Panc1 (cell line): ENCODE data around the gene EVI5. TPM values are rescaled to one million over a fixed set of nuclear protein-coding genes. Genes with fewer than 3 reads are reported as not detected.

Experiments used
- ATAC-seq: fragments of 200-7000 bp; cut with Tn5 transposase; 2 replicates; pipeline ENCODE4 v1.9.1; 2020; ENCODE audit warnings: mild to moderate bottlenecking, moderate library complexity
- BruUV-seq: library from RNA; stranded (reverse); fragments of 400-500 nt; replicated peaks from 2 replicates; lab custom pipeline; 2021; lab: Mats Ljungman, UMichigan
- CTCF ChIA-PET: fragments of 300-600 bp; sonication (Branson Sonifier 250); formaldehyde crosslinking; loops from one replicate; lab custom pipeline; 2022; ENCODE audit warnings: antibody characterized with exemption; lab: Charles Lee
- POLR2A ChIA-PET: fragments of 300-600 bp; sonication (Branson Sonifier 250); formaldehyde crosslinking; loops from one replicate; lab custom pipeline; 2022; ENCODE audit warnings: antibody characterized with exemption; lab: Charles Lee
- DNase-seq: peaks from one replicate; pipeline ENCODE4 v3.0.0-alpha.2; 2010; ENCODE audit warnings: low read depth, low spot score
- H3K27ac ChIP-seq: 2 replicates; pipeline ENCODE4 v1.5.1; 2011; ENCODE audit warnings: mild to moderate bottlenecking, low read length, inconsistent platforms
- H3K27me3 ChIP-seq: fragments of 200-500 bp; sonication (Bioruptor generic); 2 replicates; pipeline ENCODE4 v1.6.0; 2014; ENCODE audit warnings: low read length, inconsistent platforms; ENCODE audit not compliant: control insufficient read depth, insufficient read depth
- H3K36me3 ChIP-seq: fragments of 200-500 bp; sonication (Bioruptor generic); 2 replicates; pipeline ENCODE4 v1.5.1; 2014; ENCODE audit warnings: inconsistent platforms, mild to moderate bottlenecking, low read length, moderate library complexity; ENCODE audit not compliant: control insufficient read depth, insufficient read depth
- H3K4me1 ChIP-seq: 2 replicates; pipeline ENCODE4 v1.5.1; 2011; ENCODE audit warnings: inconsistent platforms, mild to moderate bottlenecking, low read length, moderate library complexity; ENCODE audit not compliant: control insufficient read depth, insufficient read depth
- H3K4me3 ChIP-seq, 2 experiments: 2 replicates each; pipeline ENCODE4 v1.5.1; 2011 to 2012; ENCODE audit warnings: low read depth in 2 of 2, low read length in 2 of 2, mild to moderate bottlenecking in 2 of 2, inconsistent platforms in 1 of 2, moderate library complexity in 1 of 2
- H3K9me3 ChIP-seq: fragments of 200-500 bp; sonication (Bioruptor generic); 2 replicates; pipeline ENCODE4 v1.5.1; 2014; ENCODE audit warnings: low read depth, mild to moderate bottlenecking, inconsistent platforms, low read length, moderate library complexity; ENCODE audit not compliant: control insufficient read depth, insufficient read depth
- CTCF ChIP-seq: fragments of 450-650 bp; IDR thresholded peaks from 2 replicates; pipeline ENCODE4 v1.5.1; 2017; ENCODE audit warnings: mild to moderate bottlenecking
- POLR2AphosphoS5 ChIP-seq: IDR thresholded peaks from 2 replicates; pipeline ENCODE4 v1.6.1; 2012; ENCODE audit warnings: mild to moderate bottlenecking, low read depth, low read length, moderate library complexity
- REST ChIP-seq, 2 experiments: IDR thresholded peaks; 2 replicates each; pipeline ENCODE4 v1.6.1; 2011 to 2012; ENCODE audit warnings: low read depth in 2 of 2, control low read depth in 1 of 2, low read length in 1 of 2, mild to moderate bottlenecking in 1 of 2, moderate library complexity in 1 of 2; ENCODE audit not compliant: insufficient read depth in 1 of 2
- SIN3A ChIP-seq: IDR thresholded peaks from 2 replicates; pipeline ENCODE4 v1.6.1; 2012; ENCODE audit warnings: low read depth, mild to moderate bottlenecking, low read length, moderate library complexity, borderline replicate concordance; ENCODE audit not compliant: insufficient read depth
- TCF7L2 ChIP-seq: IDR thresholded peaks from 2 replicates; pipeline ENCODE4 v1.6.1; 2011; ENCODE audit warnings: mild to moderate bottlenecking, low read depth, low read length, inconsistent platforms
- in situ Hi-C: cut with HindIII; loops from 2 replicates; pipeline ENCODE4 v1.10.0; 2016; ENCODE audit warnings: low sequenced_read_pairs, low pct_unique_long_range_greater_than_20kb
- intact Hi-C: fragments of 100-400 bp; cut with micrococcal nuclease; formaldehyde crosslinking; loops from one replicate; pipeline ENCODE4 v1.10.0; 2022; ENCODE audit not compliant: unreplicated experiment
- total RNA-seq: library from RNA; stranded (reverse); gene quantifications from one replicate; pipeline ENCODE4 v1.2.1, GENCODE V29; 2021; ENCODE audit not compliant: unreplicated experiment

The EVI5 gene
- total RNA-seq, 1 experiment from 2014 or later = 21.2 TPM

- no peak for ATAC-seq
- no TSS peak for BruUV-seq
- Histone ChIP-seq H3K27ac (no peak overlapping the region), H3K9me3 (no peaks in the 10 kb centered on the region), H3K4me1 (0 out of 2 replicates have a peak, but pooled peaks cover 3% of the 10 kb centered on the region), H3K36me3 (no peaks in the 10 kb centered on the region), H3K27me3 (no peaks in the 10 kb centered on the region; the same call in 1 of the 2 replicates), H3K4me3 (peak overlapping the region; percentile 60 to 71)
- no peak for TF ChIP-seq POLR2AphosphoS5
- TF ChIP-seq CTCF = no peak
- TF ChIP-seq TCF7L2 = no peak
- TF ChIP-seq SIN3A = no peak
- no peak for TF ChIP-seq REST (IDR thresholded peaks at IDR 0.05; ENCODE audit: insufficient read depth in 1 of 2, low read depth in 2 of 2, low read length in 1 of 2)
- in situ Hi-C loops (no loop called here), intact Hi-C loops (no loop called here)
- ChIA-PET POLR2A (no interaction called here), CTCF (no interaction called here)
- no peak for DNase-seq
Observed at GRCh38 chr1:92786111-92786901, 1.4 kb upstream of the EVI5 start.

GRCh38 chr1:92784021-92784638 lies 778 bp downstream of the EVI5 start:
- CTCF ChIA-PET = no interaction called here
- POLR2A ChIA-PET = interaction anchor here (0.7 kb wide), 1 partner anchor 35 kb away, joined by 4 read pairs; no protein-coding TSS in a partner anchor

More at GRCh38 chr1:92784021-92784638, 778 bp downstream of the EVI5 start:
- ATAC-seq = no peak; the same call in 1 of the 2 replicates
- Histone ChIP-seq H3K27ac (peak overlapping the region; percentile 75), H3K4me1 (0 out of 2 replicates have a peak, but pooled peaks cover 3% of the 10 kb centered on the region), H3K36me3 (no peaks in the 10 kb centered on the region), H3K4me3 (peak overlapping the region; percentile 60 to 71), H3K9me3 (no peaks in the 10 kb centered on the region), H3K27me3 (no peaks in the 10 kb centered on the region)
- TF ChIP-seq CTCF (no peak), SIN3A (no peak), POLR2AphosphoS5 (no peak), TCF7L2 (no peak), REST (IDR thresholded peaks at IDR 0.05; ENCODE audit: insufficient read depth in 1 of 2, low read depth in 2 of 2, low read length in 1 of 2) (no peak)
- no peak for DNase-seq
- in situ Hi-C loops (no loop called here), intact Hi-C loops (no loop called here)
- TSS peak; percentile 76 for BruUV-seq
